SK-N-SH (cell line): ENCODE results near the gene KCTD3. TPM values are rescaled to one million over a fixed set of nuclear protein-coding genes. Genes with fewer than 3 reads are reported as not detected.

Experiments
- CTCF ChIA-PET: fragments of 300-600, 350-600 bp; formaldehyde crosslinking; extraction: SDS; loops from one replicate; lab custom pipeline; 2021; lab: Yijun Ruan, JAX
- POLR2A ChIA-PET: fragments of 350-600 bp; sonication (Branson Sonifier 250); formaldehyde crosslinking; extraction: SDS; loops from one replicate; lab custom pipeline; 2020; ENCODE audit warnings: antibody characterized with exemption, inconsistent platforms; lab: Yijun Ruan, JAX
- DNase-seq: peaks from one replicate; pipeline ENCODE4 v3.0.0; 2012
- H2AFZ ChIP-seq: fragments of 200-600 bp; sonication (generic); 2 replicates; pipeline ENCODE4 v1.8.1; 2016; ENCODE audit warnings: antibody characterized with exemption, mild to moderate bottlenecking, low read depth
- H3F3A ChIP-seq: fragments of 200-600 bp; sonication (generic); replicated peaks from 2 replicates; pipeline ENCODE3; 2016; ENCODE audit warnings: antibody characterized with exemption, mild to moderate bottlenecking; ENCODE audit not compliant: insufficient read depth
- H3K27ac ChIP-seq, 2 experiments: fragments of 200-500 bp in 1 of 2; fragments of 200-600 bp in 1 of 2; sonication (Bioruptor generic) in 1 of 2; sonication (generic), shearing (Covaris generic) in 1 of 2; 2 replicates each; pipeline versions ENCODE4 v1.5.1 to v1.6.1; 2014 to 2016; ENCODE audit warnings: low read depth in 2 of 2, inconsistent platforms in 1 of 2, low read length in 1 of 2, mild to moderate bottlenecking in 1 of 2, mixed read lengths in 1 of 2
- H3K27me3 ChIP-seq: fragments of 200-600 bp; sonication (generic), shearing (Covaris generic); 2 replicates; pipeline ENCODE4 v1.6.1; 2016; ENCODE audit warnings: mixed run types; ENCODE audit not compliant: insufficient read depth
- H3K36me3 ChIP-seq, 2 experiments: fragments of 200-500 bp in 1 of 2; fragments of 200-600 bp in 1 of 2; sonication (Bioruptor generic) in 1 of 2; sonication (generic) in 1 of 2; replicated peaks in 1 of 2; 2 replicates each; pipeline versions ENCODE3 to v1.5.1; 2014 to 2016; ENCODE audit warnings: low read length in 1 of 2, mild to moderate bottlenecking in 1 of 2; ENCODE audit not compliant: insufficient read depth in 2 of 2, control insufficient read depth in 1 of 2
- H3K4me1 ChIP-seq, 2 experiments: fragments of 200-500 bp in 1 of 2; fragments of 200-600 bp in 1 of 2; sonication (Bioruptor generic) in 1 of 2; sonication (generic), shearing (Covaris generic) in 1 of 2; 2 replicates each; pipeline versions ENCODE4 v1.5.1 to v1.6.1; 2014 to 2016; ENCODE audit warnings: low read depth in 1 of 2, low read length in 1 of 2, mixed run types in 1 of 2; ENCODE audit not compliant: insufficient read depth in 2 of 2, control insufficient read depth in 1 of 2
- H3K4me2 ChIP-seq: fragments of 200-600 bp; sonication (generic), shearing (Covaris generic); 2 replicates; pipeline ENCODE4 v1.6.1; 2017; ENCODE audit warnings: mixed run types
- H3K4me3 ChIP-seq, 2 experiments: fragments of 200-500 bp in 1 of 2; fragments of 200-600 bp in 1 of 2; sonication (Bioruptor generic) in 1 of 2; sonication (generic), shearing (Covaris generic) in 1 of 2; 2 replicates each; pipeline versions ENCODE4 v1.5.1 to v1.8.1; 2014 to 2016; ENCODE audit warnings: low read depth in 2 of 2, inconsistent platforms in 1 of 2, low read length in 1 of 2, mild to moderate bottlenecking in 1 of 2, mixed read lengths in 1 of 2, moderate library complexity in 1 of 2
- H3K79me2 ChIP-seq: fragments of 200-600 bp; sonication (generic); 2 replicates; pipeline ENCODE4 v1.8.1; 2017; ENCODE audit warnings: mild to moderate bottlenecking; ENCODE audit not compliant: insufficient read depth
- H3K9ac ChIP-seq: fragments of 200-600 bp; sonication (generic); 2 replicates; pipeline ENCODE4 v1.6.1; 2017; ENCODE audit warnings: mixed run types
- H3K9me2 ChIP-seq: fragments of 200-600 bp; sonication (generic); 2 replicates; pipeline ENCODE4 v1.6.1; 2017; ENCODE audit warnings: mixed run types
- H3K9me3 ChIP-seq: fragments of 200-600 bp; sonication (generic); 2 replicates; pipeline ENCODE4 v1.6.1; 2017; ENCODE audit warnings: mixed run types, mild to moderate bottlenecking, moderate library complexity
- H4K20me1 ChIP-seq: fragments of 200-600 bp; sonication (generic); 2 replicates; pipeline ENCODE4 v1.6.1; 2017; ENCODE audit warnings: mild to moderate bottlenecking, mixed run types; ENCODE audit not compliant: insufficient read depth
- ELF1 ChIP-seq: IDR thresholded peaks from 2 replicates; pipeline ENCODE4 v1.4.0; 2012
- FOSL2 ChIP-seq: IDR thresholded peaks from 2 replicates; pipeline ENCODE4 v1.4.0; 2012; ENCODE audit warnings: low read depth, mild to moderate bottlenecking, moderate library complexity, borderline replicate concordance
- FOXJ3 ChIP-seq: sonication (generic); formaldehyde crosslinking; IDR thresholded peaks from 2 replicates; pipeline ENCODE4 v1.5.1; 2020; ENCODE audit warnings: mild to moderate bottlenecking, missing genetic modification reagents
- FOXM1 ChIP-seq: IDR thresholded peaks from 2 replicates; pipeline ENCODE4 v1.4.0; 2012; ENCODE audit warnings: low read depth, mild to moderate bottlenecking
- GABPA ChIP-seq: IDR thresholded peaks from 2 replicates; pipeline ENCODE4 v1.4.0; 2012; ENCODE audit warnings: low read depth, mild to moderate bottlenecking
- MEF2A ChIP-seq: IDR thresholded peaks from 2 replicates; pipeline ENCODE4 v1.4.0; 2012; ENCODE audit warnings: low read depth, borderline replicate concordance
- NFIC ChIP-seq: IDR thresholded peaks from 2 replicates; pipeline ENCODE4 v1.4.0; 2012; ENCODE audit warnings: borderline replicate concordance
- RAD21 ChIP-seq: IDR thresholded peaks from 2 replicates; pipeline ENCODE4 v1.6.1; 2012; ENCODE audit warnings: mild to moderate bottlenecking, low read length
- RCOR1 ChIP-seq: fragments of 150-350 bp; IDR thresholded peaks from 2 replicates; pipeline ENCODE4 v1.6.1; 2017; ENCODE audit warnings: antibody characterized with exemption, low read length
- RFX5 ChIP-seq: IDR thresholded peaks from 2 replicates; pipeline ENCODE4 v1.6.1; 2012; ENCODE audit warnings: mild to moderate bottlenecking, improper control_type of control experiment, low read length
- RXRA ChIP-seq: IDR thresholded peaks from 2 replicates; pipeline ENCODE4 v1.4.0; 2012; ENCODE audit warnings: low read depth, mild to moderate bottlenecking, borderline replicate concordance
- SMC3 ChIP-seq: IDR thresholded peaks from 2 replicates; pipeline ENCODE4 v1.6.1; 2012; ENCODE audit warnings: low read depth, low read length, improper control_type of control experiment
- TAF1 ChIP-seq: IDR thresholded peaks from 2 replicates; pipeline ENCODE4 v1.6.1; 2012; ENCODE audit warnings: low read depth, mild to moderate bottlenecking, low read length, moderate library complexity, borderline replicate concordance
- TEAD4 ChIP-seq: IDR thresholded peaks from 2 replicates; pipeline ENCODE4 v1.4.0; 2012; ENCODE audit warnings: mild to moderate bottlenecking, borderline replicate concordance; ENCODE audit not compliant: insufficient read depth
- WGBS: methylation state at CpG from one replicate; pipeline ENCODE4 v1.1.6; 2017; ENCODE audit warnings: low lambda C conversion rate; 5-methylcytosine and 5-hydroxymethylcytosine counted together
- polyA plus RNA-seq, 3 experiments: library from polyadenylated mRNA; depleted of rRNA; stranded (reverse); fragments of >200 nt; gene quantifications; 2 replicates each; pipeline ENCODE4 v1.2.3, GENCODE V29; 2012
- TF ChIP-seq, protein P1 (sequence below): IDR thresholded peaks from 2 replicates; pipeline ENCODE4 v1.4.0; 2012; ENCODE audit warnings: low read depth
- TF ChIP-seq, protein P2 (sequence below): IDR thresholded peaks from 2 replicates; pipeline ENCODE4; 2012
- TF ChIP-seq, protein P3 (sequence below): IDR thresholded peaks from 2 replicates; pipeline ENCODE4 v1.4.0; 2012; ENCODE audit warnings: low read depth, borderline replicate concordance
- TF ChIP-seq, protein P4 (sequence below): fragments of 150-350 bp; IDR thresholded peaks from 2 replicates; pipeline ENCODE4 v1.6.1; 2017; ENCODE audit warnings: antibody characterized with exemption, low read length, low read depth, borderline replicate concordance
- TF ChIP-seq, protein P5 (sequence below): IDR thresholded peaks from 2 replicates; pipeline ENCODE4 v1.6.1; 2012; ENCODE audit warnings: mild to moderate bottlenecking, low read depth, low read length, moderate library complexity

The KCTD3 gene
- polyA plus RNA-seq, 1 of the 3 experiments (the other 2 are of a cell fraction) = 34.8 TPM

DNA sequence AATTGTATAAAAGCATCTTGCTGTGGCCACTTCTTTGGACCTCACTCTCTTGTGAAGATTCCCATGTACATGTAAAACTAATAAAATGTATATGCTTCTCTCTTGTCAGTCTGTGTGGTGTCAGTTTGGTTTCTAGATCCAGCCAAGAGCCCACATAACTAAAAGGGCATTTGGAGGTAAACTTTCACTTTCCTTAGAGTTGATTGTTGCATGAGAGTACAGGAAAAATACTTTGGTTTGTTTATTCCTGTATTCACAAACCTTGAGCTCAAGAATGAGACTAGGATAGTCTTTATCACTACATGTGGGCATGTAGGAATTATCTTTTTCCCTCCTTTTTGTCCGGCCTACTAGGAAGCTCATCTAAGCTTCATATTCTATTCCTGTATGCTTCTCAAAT lies 50.9 kb downstream of the KCTD3 start:
- H3K9ac ChIP-seq = no peak overlapping the region
- H3F3A ChIP-seq = no peaks in the 10 kb centered on the region
- peaks cover 64 to 69% of the 10 kb centered on the region in 2 experiments for H3K36me3 ChIP-seq
- no peak overlapping the region for H2AFZ ChIP-seq
- WGBS = 96% methylated on average over 1 of the region's 1 CpG
- ChIA-PET CTCF (interaction anchor here (1.1 kb wide), 1 partner anchor 25 kb away, joined by 3 read pairs; no protein-coding TSS in a partner anchor), POLR2A (no interaction called here)
- no peak overlapping the region for H3K4me3 ChIP-seq
- DNase-seq = no peak
- H3K9me2 ChIP-seq = no peaks in the 10 kb centered on the region
- H4K20me1 ChIP-seq = no peaks in the 10 kb centered on the region
- H3K4me1 ChIP-seq = peaks cover 0 to 7% of the 10 kb centered on the region in 2 experiments; a peak in 2 of 4 replicates
- no peak overlapping the region for H3K4me2 ChIP-seq
- peaks cover 4% of the 10 kb centered on the region; the same call in 1 of the 2 replicates for H3K79me2 ChIP-seq
- H3K9me3 ChIP-seq = no peaks in the 10 kb centered on the region
- H3K27ac ChIP-seq = no peak overlapping the region; a peak in 1 of 4 replicates
- no peak for TF ChIP-seq FOXJ3 (CRISPR knock-in tag)
- H3K27me3 ChIP-seq = no peaks in the 10 kb centered on the region

DNA sequence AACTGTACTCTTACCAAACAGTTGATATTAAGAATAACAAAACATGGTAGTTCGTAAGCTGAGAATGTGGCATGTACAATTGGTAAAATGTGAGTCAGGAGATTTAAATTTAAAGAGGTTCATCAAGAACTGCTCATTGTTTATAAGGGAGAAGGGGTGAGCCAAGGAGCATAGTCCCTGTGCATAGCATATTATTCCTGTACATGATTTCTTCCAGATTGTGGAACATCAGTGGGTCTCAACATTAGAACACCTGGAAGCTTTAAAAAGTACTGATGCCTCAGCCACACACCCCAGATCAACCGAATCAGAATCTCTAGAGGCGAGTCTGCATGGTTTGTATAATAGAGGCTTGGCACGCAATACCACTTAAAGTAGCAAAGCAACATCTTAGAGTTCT lies 56.1 kb downstream of the KCTD3 start:
- POLR2A ChIA-PET = no interaction called here
- Histone ChIP-seq H3K4me1 (no peaks in the 10 kb centered on the region; a peak in 1 of 4 replicates), H3F3A (no peaks in the 10 kb centered on the region), H3K36me3 (peaks cover 48 to 68% of the 10 kb centered on the region in 2 experiments), H3K9me3 (no peaks in the 10 kb centered on the region), H3K4me2 (no peak overlapping the region), H3K27me3 (no peaks in the 10 kb centered on the region), H2AFZ (no peak overlapping the region), H4K20me1 (no peaks in the 10 kb centered on the region)
- DNase-seq = no peak
- WGBS = 95% methylated on average over 4 of the region's 4 CpGs
- TF ChIP-seq SMC3 = no peak
- TF ChIP-seq MEF2A = no peak
- TF ChIP-seq ELF1 = no peak
- TF ChIP-seq RAD21 = no peak
- TF ChIP-seq FOSL2 = no peak
- TF ChIP-seq, protein P1, sequence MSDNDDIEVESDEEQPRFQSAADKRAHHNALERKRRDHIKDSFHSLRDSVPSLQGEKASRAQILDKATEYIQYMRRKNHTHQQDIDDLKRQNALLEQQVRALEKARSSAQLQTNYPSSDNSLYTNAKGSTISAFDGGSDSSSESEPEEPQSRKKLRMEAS = no peak
- no peak for TF ChIP-seq RXRA
- TF ChIP-seq, protein P2, sequence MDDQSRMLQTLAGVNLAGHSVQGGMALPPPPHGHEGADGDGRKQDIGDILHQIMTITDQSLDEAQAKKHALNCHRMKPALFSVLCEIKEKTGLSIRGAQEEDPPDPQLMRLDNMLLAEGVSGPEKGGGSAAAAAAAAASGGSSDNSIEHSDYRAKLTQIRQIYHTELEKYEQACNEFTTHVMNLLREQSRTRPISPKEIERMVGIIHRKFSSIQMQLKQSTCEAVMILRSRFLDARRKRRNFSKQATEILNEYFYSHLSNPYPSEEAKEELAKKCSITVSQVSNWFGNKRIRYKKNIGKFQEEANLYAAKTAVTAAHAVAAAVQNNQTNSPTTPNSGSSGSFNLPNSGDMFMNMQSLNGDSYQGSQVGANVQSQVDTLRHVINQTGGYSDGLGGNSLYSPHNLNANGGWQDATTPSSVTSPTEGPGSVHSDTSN = no peak
- TF ChIP-seq, protein P3, sequence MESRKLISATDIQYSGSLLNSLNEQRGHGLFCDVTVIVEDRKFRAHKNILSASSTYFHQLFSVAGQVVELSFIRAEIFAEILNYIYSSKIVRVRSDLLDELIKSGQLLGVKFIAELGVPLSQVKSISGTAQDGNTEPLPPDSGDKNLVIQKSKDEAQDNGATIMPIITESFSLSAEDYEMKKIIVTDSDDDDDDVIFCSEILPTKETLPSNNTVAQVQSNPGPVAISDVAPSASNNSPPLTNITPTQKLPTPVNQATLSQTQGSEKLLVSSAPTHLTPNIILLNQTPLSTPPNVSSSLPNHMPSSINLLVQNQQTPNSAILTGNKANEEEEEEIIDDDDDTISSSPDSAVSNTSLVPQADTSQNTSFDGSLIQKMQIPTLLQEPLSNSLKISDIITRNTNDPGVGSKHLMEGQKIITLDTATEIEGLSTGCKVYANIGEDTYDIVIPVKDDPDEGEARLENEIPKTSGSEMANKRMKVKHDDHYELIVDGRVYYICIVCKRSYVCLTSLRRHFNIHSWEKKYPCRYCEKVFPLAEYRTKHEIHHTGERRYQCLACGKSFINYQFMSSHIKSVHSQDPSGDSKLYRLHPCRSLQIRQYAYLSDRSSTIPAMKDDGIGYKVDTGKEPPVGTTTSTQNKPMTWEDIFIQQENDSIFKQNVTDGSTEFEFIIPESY = no peak
- TF ChIP-seq RFX5 = no peak
- TF ChIP-seq, protein P4, sequence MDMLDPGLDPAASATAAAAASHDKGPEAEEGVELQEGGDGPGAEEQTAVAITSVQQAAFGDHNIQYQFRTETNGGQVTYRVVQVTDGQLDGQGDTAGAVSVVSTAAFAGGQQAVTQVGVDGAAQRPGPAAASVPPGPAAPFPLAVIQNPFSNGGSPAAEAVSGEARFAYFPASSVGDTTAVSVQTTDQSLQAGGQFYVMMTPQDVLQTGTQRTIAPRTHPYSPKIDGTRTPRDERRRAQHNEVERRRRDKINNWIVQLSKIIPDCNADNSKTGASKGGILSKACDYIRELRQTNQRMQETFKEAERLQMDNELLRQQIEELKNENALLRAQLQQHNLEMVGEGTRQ = no peak
- no peak for TF ChIP-seq FOXM1
- TF ChIP-seq TAF1 = no peak
- no peak for TF ChIP-seq RCOR1
- no peak for TF ChIP-seq GABPA
- no peak for TF ChIP-seq TEAD4
- TF ChIP-seq, protein P5, sequence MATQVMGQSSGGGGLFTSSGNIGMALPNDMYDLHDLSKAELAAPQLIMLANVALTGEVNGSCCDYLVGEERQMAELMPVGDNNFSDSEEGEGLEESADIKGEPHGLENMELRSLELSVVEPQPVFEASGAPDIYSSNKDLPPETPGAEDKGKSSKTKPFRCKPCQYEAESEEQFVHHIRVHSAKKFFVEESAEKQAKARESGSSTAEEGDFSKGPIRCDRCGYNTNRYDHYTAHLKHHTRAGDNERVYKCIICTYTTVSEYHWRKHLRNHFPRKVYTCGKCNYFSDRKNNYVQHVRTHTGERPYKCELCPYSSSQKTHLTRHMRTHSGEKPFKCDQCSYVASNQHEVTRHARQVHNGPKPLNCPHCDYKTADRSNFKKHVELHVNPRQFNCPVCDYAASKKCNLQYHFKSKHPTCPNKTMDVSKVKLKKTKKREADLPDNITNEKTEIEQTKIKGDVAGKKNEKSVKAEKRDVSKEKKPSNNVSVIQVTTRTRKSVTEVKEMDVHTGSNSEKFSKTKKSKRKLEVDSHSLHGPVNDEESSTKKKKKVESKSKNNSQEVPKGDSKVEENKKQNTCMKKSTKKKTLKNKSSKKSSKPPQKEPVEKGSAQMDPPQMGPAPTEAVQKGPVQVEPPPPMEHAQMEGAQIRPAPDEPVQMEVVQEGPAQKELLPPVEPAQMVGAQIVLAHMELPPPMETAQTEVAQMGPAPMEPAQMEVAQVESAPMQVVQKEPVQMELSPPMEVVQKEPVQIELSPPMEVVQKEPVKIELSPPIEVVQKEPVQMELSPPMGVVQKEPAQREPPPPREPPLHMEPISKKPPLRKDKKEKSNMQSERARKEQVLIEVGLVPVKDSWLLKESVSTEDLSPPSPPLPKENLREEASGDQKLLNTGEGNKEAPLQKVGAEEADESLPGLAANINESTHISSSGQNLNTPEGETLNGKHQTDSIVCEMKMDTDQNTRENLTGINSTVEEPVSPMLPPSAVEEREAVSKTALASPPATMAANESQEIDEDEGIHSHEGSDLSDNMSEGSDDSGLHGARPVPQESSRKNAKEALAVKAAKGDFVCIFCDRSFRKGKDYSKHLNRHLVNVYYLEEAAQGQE = no peak
- TF ChIP-seq FOXJ3 (CRISPR knock-in tag) = no peak
- TF ChIP-seq NFIC = no peak
- TF ChIP-seq, all 33 proteins: peak for 0
- Histone ChIP-seq H3K79me2 (no peaks in the 10 kb centered on the region), H3K27ac (no peak overlapping the region), H3K4me3 (no peak overlapping the region), H3K9ac (no peak overlapping the region), H3K9me2 (no peaks in the 10 kb centered on the region)
- CTCF ChIA-PET = no interaction called here
